Kidney epithelial cell (primary cell): ENCODE measurements around the gene ANKRD55. TPM values are rescaled to one million over a fixed set of nuclear protein-coding genes. Genes with fewer than 3 reads are reported as not detected.

ENCODE experiments used
- DNase-seq: peaks from one replicate; pipeline ENCODE4 v3.0.0-alpha.2; 2010; ENCODE audit warnings: low read depth
- H3K27me3 ChIP-seq: 2 replicates; pipeline ENCODE4 v1.6.0; 2011; ENCODE audit warnings: low read length; ENCODE audit not compliant: control insufficient read depth, insufficient read depth
- H3K36me3 ChIP-seq: 2 replicates; pipeline ENCODE4 v1.5.1; 2011; ENCODE audit warnings: low read length; ENCODE audit not compliant: control insufficient read depth, insufficient read depth
- H3K4me3 ChIP-seq: 2 replicates; pipeline ENCODE4 v1.5.1; 2011; ENCODE audit warnings: low read depth, mild to moderate bottlenecking, control low read depth, low read length
- total RNA-seq: library from RNA; depleted of rRNA; stranded (reverse); fragments of >200 nt; gene quantifications from 2 replicates; pipeline ENCODE4 v1.2.3, GENCODE V29; 2015
- TF ChIP-seq, protein P1 (sequence below): IDR thresholded peaks from 2 replicates; pipeline ENCODE4 v1.5.1; 2011; ENCODE audit warnings: mild to moderate bottlenecking, moderate library complexity, low read length, control low read depth, inconsistent platforms; ENCODE audit not compliant: insufficient read depth, poor library complexity, severe bottlenecking

ANKRD55 gene
- total RNA-seq, 1 donor from 2014 or later, result not detected

DNA sequence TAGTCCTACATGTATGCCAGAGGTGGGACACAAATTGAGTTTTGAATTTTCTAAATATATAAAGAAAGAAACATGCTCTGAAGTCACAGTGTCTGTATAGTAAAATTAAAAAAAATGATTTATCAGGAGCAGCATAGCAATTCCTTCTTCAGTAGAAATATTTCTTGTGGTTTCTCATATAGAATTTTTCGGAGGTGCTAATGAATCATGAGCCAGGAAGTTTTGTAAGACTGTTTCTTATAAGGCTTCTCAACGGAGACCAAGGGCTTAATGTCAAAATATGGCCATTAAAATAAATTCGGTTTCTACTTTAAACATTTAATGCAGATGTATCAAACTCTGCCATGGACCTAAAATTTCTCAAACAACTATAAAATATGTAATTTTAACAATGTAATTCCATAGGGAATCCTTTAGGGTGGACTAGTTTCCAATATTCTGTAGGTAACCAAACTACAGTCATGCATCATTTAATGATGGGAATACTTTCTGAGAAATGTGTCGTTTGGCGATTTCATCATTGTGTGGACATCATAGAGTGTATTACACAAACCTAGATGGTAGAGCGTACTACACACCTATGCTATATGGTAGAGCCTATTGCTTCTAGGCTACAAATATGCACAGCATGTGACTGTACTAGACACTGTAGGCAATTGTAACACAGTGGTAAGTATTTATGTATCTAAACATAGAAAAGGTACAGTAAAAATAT lies 66.3 kb downstream of the ANKRD55 start:
- DNase-seq, result no peak
- H3K27me3 ChIP-seq, result no peaks in the 10 kb centered on the region
- no peaks in the 10 kb centered on the region for H3K36me3 ChIP-seq
- TF ChIP-seq, protein P1, sequence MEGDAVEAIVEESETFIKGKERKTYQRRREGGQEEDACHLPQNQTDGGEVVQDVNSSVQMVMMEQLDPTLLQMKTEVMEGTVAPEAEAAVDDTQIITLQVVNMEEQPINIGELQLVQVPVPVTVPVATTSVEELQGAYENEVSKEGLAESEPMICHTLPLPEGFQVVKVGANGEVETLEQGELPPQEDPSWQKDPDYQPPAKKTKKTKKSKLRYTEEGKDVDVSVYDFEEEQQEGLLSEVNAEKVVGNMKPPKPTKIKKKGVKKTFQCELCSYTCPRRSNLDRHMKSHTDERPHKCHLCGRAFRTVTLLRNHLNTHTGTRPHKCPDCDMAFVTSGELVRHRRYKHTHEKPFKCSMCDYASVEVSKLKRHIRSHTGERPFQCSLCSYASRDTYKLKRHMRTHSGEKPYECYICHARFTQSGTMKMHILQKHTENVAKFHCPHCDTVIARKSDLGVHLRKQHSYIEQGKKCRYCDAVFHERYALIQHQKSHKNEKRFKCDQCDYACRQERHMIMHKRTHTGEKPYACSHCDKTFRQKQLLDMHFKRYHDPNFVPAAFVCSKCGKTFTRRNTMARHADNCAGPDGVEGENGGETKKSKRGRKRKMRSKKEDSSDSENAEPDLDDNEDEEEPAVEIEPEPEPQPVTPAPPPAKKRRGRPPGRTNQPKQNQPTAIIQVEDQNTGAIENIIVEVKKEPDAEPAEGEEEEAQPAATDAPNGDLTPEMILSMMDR, result no peak
- no peak overlapping the region for H3K4me3 ChIP-seq

- no peaks in the 10 kb centered on the region for H3K36me3 ChIP-seq
- no peak overlapping the region for H3K4me3 ChIP-seq
- DNase-seq, result no peak
- TF ChIP-seq, protein P1, result no peak
- H3K27me3 ChIP-seq, result no peaks in the 10 kb centered on the region
Measured at GRCh38 chr5:56164376-56164775, 68.8 kb downstream of the ANKRD55 start.

GRCh38 chr5:56161927-56162326 lies 71.2 kb downstream of the ANKRD55 start:
- Histone ChIP-seq H3K27me3 (no peaks in the 10 kb centered on the region), H3K4me3 (no peak overlapping the region), H3K36me3 (no peaks in the 10 kb centered on the region)
- DNase-seq, result no peak
- TF ChIP-seq, protein P1, result no peak

- Histone ChIP-seq H3K27me3 (no peaks in the 10 kb centered on the region), H3K4me3 (no peak overlapping the region), H3K36me3 (no peaks in the 10 kb centered on the region)
- TF ChIP-seq, protein P1, result no peak
- DNase-seq, result no peak
Measured at GRCh38 chr5:56161439-56161823, 71.7 kb downstream of the ANKRD55 start.

DNA sequence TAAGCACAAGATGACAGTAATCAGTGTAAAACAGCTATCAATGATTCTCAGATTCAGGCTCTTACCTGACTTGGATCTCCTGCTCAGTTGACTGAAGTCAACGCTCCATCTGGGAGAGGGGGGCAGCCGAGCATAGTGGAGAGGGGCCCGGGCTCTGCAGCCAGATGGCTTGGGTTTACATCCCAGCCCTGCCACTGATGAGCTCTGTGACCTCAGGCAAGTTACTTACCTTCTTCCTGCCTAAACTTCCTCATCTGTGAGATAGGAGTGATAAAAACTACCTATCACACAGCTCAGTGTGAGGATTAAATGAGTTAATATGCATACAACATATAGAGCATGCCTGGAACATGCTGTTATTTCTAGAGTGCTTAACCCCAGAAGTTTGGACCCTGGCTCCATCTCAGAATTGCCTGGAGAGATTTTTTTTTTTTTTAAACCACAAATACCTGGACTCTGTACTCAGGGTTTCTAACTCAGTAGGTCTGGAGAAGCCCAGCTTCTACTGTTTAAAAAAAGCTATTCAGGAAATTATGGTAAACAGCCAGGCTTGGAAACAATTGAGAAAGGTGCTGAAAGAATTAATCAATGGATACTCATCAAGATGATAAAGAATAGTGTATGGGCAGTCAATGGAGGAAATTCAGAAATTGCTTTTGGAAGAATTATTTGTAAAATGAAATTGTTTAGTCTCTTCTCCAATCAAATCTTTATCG lies 72.2 kb downstream of the ANKRD55 start:
- TF ChIP-seq, protein P1, result no peak
- Histone ChIP-seq H3K27me3 (no peaks in the 10 kb centered on the region), H3K4me3 (no peak overlapping the region), H3K36me3 (no peaks in the 10 kb centered on the region)
- DNase-seq, result no peak
